Breast epithelium (tissue), 4 donors: ENCODE results near the gene PLEKHA8. TPM values are rescaled to one million over a fixed set of nuclear protein-coding genes. Genes with fewer than 3 reads are reported as not detected.

Source experiments
- DNase-seq, 2 donors: peaks; one replicate each; pipeline ENCODE4 v3.0.0-alpha.2; 2019; ENCODE audit warnings: low spot score in 2 of 2
- H3K27ac ChIP-seq, 2 donors: fragments of 200-600 bp; sonication (generic) in 1 of 2; one replicate each; pipeline ENCODE4 v1.5.1; 2016 to 2019; ENCODE audit warnings: mild to moderate bottlenecking in 1 of 2
- H3K27me3 ChIP-seq, 2 donors: fragments of 200-600 bp; sonication (generic) in 1 of 2; one replicate each; pipeline versions ENCODE4 v1.5.1 to v1.6.0; 2017 to 2019; ENCODE audit warnings: control low read depth in 1 of 2, mild to moderate bottlenecking in 1 of 2
- H3K36me3 ChIP-seq: fragments of 200-600 bp; one replicate; pipeline ENCODE4 v1.5.1; 2019
- H3K4me1 ChIP-seq, 2 donors: fragments of 200-600 bp; sonication (generic); one replicate each; pipeline ENCODE4 v1.5.1; 2016 to 2019; ENCODE audit warnings: control low read depth in 1 of 2
- H3K4me3 ChIP-seq, 3 donors: fragments of 200-600 bp; sonication (generic); 1 replicate in 2 of 3; 2 replicates in 1 of 3; pipeline ENCODE4 v1.5.1; 2016 to 2019; ENCODE audit warnings: mild to moderate bottlenecking in 3 of 3, moderate library complexity in 2 of 3
- H3K9me3 ChIP-seq, 2 donors: fragments of 200-600 bp; sonication (generic) in 1 of 2; one replicate each; pipeline ENCODE4 v1.5.1; 2016 to 2019; ENCODE audit warnings: control low read depth in 1 of 2
- CTCF ChIP-seq, 3 donors: fragments of 450-650 bp; IDR thresholded peaks; one replicate each; pipeline ENCODE4 v1.5.1; 2016 to 2017; ENCODE audit warnings: antibody characterized with exemption in 3 of 3, mild to moderate bottlenecking in 3 of 3, moderate library complexity in 3 of 3
- POLR2A ChIP-seq: fragments of 450-650 bp; IDR thresholded peaks from one replicate; pipeline ENCODE4 v1.6.1; 2016; ENCODE audit warnings: antibody characterized with exemption, mild to moderate bottlenecking, moderate library complexity
- POLR2AphosphoS5 ChIP-seq, 3 donors: sonication (generic); formaldehyde crosslinking; IDR thresholded peaks; one replicate each; pipeline ENCODE4 v1.6.1; 2017; ENCODE audit warnings: antibody characterized with exemption in 3 of 3
- intact Hi-C: fragments of 100-400 bp; cut with DNase I; formaldehyde crosslinking; loops from one replicate; pipeline ENCODE4 v1.15.1; 2023; ENCODE audit warnings: low total_unique reads
- total RNA-seq, 3 donors: library from RNA; depleted of rRNA; stranded (reverse); fragments of >200 nt; gene quantifications; one replicate each; pipeline ENCODE4 v1.1.0, GENCODE V29; 2016

PLEKHA8 gene
- total RNA-seq, 3 donors from 2014 or later, result 7.5 to 15.1 (median 14.0) TPM

- Histone ChIP-seq H3K9me3 (no peaks in the 10 kb centered on the region), H3K27me3 (no peaks in the 10 kb centered on the region), H3K4me1 (no peaks in the 10 kb centered on the region), H3K36me3 (no peaks in the 10 kb centered on the region), H3K4me3 (no peak overlapping the region), H3K27ac (no peak overlapping the region)
- no peak for TF ChIP-seq POLR2A
- TF ChIP-seq CTCF (IDR thresholded peaks at IDR 0.05), result no peak
- TF ChIP-seq POLR2AphosphoS5 (IDR thresholded peaks at IDR 0.05), result no peak
- DNase-seq, result no peak
- intact Hi-C loops, result no loop called here
Measured at GRCh38 chr7:30079880-30080279, 51.7 kb downstream of the PLEKHA8 start.

GRCh38 chr7:30080818-30081217 is 52.6 kb downstream of the PLEKHA8 start:
- DNase-seq, result no peak
- no peaks in the 10 kb centered on the region for H3K27me3 ChIP-seq
- no peaks in the 10 kb centered on the region for H3K4me1 ChIP-seq
- TF ChIP-seq POLR2AphosphoS5 (IDR thresholded peaks at IDR 0.05) (no peak), POLR2A (no peak), CTCF (IDR thresholded peaks at IDR 0.05) (no peak)
- no peak overlapping the region for H3K4me3 ChIP-seq
- H3K27ac ChIP-seq, result no peak overlapping the region
- intact Hi-C loops, result no loop called here
- no peaks in the 10 kb centered on the region for H3K36me3 ChIP-seq
- no peaks in the 10 kb centered on the region for H3K9me3 ChIP-seq

- no peaks in the 10 kb centered on the region for H3K4me1 ChIP-seq
- DNase-seq, result no peak
- no peaks in the 10 kb centered on the region for H3K9me3 ChIP-seq
- no peaks in the 10 kb centered on the region for H3K36me3 ChIP-seq
- intact Hi-C loops, result no loop called here
- H3K27ac ChIP-seq, result no peak overlapping the region
- no peak overlapping the region for H3K4me3 ChIP-seq
- no peaks in the 10 kb centered on the region for H3K27me3 ChIP-seq
- TF ChIP-seq POLR2AphosphoS5 (IDR thresholded peaks at IDR 0.05) (no peak), CTCF (IDR thresholded peaks at IDR 0.05) (no peak), POLR2A (no peak)
Measured at GRCh38 chr7:30082686-30083085, 54.5 kb downstream of the PLEKHA8 start.

GRCh38 chr7:30083334-30083733 is 55.1 kb downstream of the PLEKHA8 start:
- Histone ChIP-seq H3K4me3 (no peak overlapping the region), H3K27ac (no peak overlapping the region), H3K27me3 (no peaks in the 10 kb centered on the region), H3K4me1 (no peaks in the 10 kb centered on the region), H3K9me3 (no peaks in the 10 kb centered on the region), H3K36me3 (no peaks in the 10 kb centered on the region)
- no peak for TF ChIP-seq CTCF (IDR thresholded peaks at IDR 0.05)
- TF ChIP-seq POLR2A, result no peak
- no peak for TF ChIP-seq POLR2AphosphoS5 (IDR thresholded peaks at IDR 0.05)
- intact Hi-C loops, result no loop called here
- no peak for DNase-seq

GRCh38 chr7:30084212-30084611 is 56.0 kb downstream of the PLEKHA8 start:
- H3K4me1 ChIP-seq, result no peaks in the 10 kb centered on the region
- intact Hi-C loops, result no loop called here
- DNase-seq, result no peak

More at GRCh38 chr7:30084212-30084611, 56.0 kb downstream of the PLEKHA8 start:
- H3K9me3 ChIP-seq, result no peaks in the 10 kb centered on the region
- no peak overlapping the region for H3K27ac ChIP-seq
- no peak overlapping the region for H3K4me3 ChIP-seq
- no peaks in the 10 kb centered on the region for H3K36me3 ChIP-seq
- TF ChIP-seq POLR2AphosphoS5 (IDR thresholded peaks at IDR 0.05) (no peak), POLR2A (no peak), CTCF (IDR thresholded peaks at IDR 0.05) (no peak)
- no peaks in the 10 kb centered on the region for H3K27me3 ChIP-seq
